Measurements from ENCODE around the gene BAG1. TPM values are rescaled to one million over a fixed set of nuclear protein-coding genes. Genes with fewer than 3 reads are reported as not detected.

BAG1 gene
- total and polyA plus RNA-seq, 3 donors from 2014 or later = 96.6 to 203 (median 147) TPM

DNA sequence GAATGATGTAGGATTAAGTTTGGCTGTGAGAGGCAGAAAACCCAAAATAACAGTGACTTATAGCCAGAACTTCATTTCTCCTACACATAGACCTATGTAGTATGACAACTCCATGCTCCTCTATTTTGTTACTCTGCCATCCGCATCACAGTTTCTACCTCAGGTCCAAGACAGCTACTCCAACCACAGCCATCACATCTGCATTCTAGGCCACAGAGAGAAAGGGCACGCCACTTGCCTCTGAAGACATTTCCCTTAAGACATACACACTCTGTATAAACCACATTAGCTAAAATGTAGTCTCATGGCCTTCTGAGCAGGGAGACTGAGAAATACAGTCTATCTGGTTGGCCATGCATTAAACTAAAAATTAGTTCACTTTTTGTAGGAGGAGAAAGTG is 14.5 kb downstream of the BAG1 start:
- no peak overlapping the region for H3K27ac ChIP-seq
- H3K9me3 ChIP-seq = no peaks in the 10 kb centered on the region
- TF ChIP-seq POLR2A (IDR thresholded peaks at IDR 0.05) = no peak
- TF ChIP-seq, protein P1, sequence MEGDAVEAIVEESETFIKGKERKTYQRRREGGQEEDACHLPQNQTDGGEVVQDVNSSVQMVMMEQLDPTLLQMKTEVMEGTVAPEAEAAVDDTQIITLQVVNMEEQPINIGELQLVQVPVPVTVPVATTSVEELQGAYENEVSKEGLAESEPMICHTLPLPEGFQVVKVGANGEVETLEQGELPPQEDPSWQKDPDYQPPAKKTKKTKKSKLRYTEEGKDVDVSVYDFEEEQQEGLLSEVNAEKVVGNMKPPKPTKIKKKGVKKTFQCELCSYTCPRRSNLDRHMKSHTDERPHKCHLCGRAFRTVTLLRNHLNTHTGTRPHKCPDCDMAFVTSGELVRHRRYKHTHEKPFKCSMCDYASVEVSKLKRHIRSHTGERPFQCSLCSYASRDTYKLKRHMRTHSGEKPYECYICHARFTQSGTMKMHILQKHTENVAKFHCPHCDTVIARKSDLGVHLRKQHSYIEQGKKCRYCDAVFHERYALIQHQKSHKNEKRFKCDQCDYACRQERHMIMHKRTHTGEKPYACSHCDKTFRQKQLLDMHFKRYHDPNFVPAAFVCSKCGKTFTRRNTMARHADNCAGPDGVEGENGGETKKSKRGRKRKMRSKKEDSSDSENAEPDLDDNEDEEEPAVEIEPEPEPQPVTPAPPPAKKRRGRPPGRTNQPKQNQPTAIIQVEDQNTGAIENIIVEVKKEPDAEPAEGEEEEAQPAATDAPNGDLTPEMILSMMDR (IDR thresholded peaks at IDR 0.05) = no peak
- H3K36me3 ChIP-seq (ENCODE audit: low read depth, missing control alignments) = no peaks in the 10 kb centered on the region
- H3K4me1 ChIP-seq = no peaks in the 10 kb centered on the region
- intact Hi-C loops (cut with DNase I; ENCODE audit: low total_unique reads) = no loop called here
- 91 to 98% methylated on average over 2 of the region's 2 CpGs for WGBS, 2 donors
- H3K4me3 ChIP-seq = no peak overlapping the region
- no peak for DNase-seq
- no peaks in the 10 kb centered on the region for H3K27me3 ChIP-seq

DNA sequence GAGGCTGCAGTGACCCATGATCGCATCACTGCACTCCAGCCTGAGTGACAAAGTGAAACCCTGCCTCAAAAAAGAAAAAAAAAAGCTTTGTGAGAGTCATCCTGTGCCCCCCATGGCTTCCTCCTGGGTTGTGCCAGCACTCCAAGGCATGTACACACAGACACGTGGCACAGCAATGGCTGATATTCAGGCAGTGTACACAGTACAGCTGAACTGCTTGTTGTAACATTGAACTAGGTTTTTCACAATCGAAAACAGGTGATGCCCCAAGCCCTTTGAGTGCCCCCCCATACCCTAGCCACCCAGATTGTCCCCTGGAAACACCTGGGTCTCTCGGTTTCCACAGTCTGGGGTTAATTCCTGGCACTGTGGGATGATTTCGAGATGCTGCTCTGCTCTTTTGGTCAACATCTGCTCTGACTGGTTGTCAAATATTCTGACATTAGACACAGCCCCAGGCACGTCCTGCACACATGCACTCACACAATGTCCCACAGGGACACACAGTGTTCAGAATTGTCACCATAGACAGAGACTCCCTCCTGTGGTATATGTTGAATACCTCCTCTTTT is 15.3 kb downstream of the BAG1 start:
- Histone ChIP-seq H3K27ac (no peak overlapping the region), H3K4me3 (no peak overlapping the region), H3K9me3 (no peaks in the 10 kb centered on the region), H3K36me3 (ENCODE audit: low read depth, missing control alignments) (no peaks in the 10 kb centered on the region), H3K27me3 (no peaks in the 10 kb centered on the region), H3K4me1 (no peaks in the 10 kb centered on the region)
- TF ChIP-seq, protein P1 (IDR thresholded peaks at IDR 0.05) = no peak
- no peak for TF ChIP-seq POLR2A (IDR thresholded peaks at IDR 0.05)
- 72 to 85% methylated on average over 6 of the region's 6 CpGs for WGBS, 2 donors
- no peak for DNase-seq
- intact Hi-C loops (cut with DNase I; ENCODE audit: low total_unique reads) = no loop called here

DNA sequence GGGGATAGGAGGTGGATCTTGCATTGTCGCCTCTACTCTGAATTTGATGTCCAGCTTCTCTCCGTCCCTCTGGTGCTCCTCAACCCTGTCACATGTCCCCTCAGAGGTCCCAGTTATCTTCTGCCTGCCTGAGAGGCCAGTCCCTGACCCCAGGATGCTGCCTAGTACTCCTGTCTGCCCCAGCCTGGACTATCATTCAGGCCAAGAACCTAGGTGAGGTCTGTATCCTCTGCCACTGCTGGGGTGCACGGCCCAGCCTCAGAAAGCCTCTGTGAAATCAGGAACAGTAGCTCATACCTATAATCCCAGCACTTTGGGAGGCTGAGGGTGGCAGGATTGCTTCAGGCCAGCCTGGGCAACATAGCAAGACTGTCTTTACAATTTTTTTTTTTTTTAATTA is 15.9 kb downstream of the BAG1 start:
- no peak for TF ChIP-seq POLR2A (IDR thresholded peaks at IDR 0.05)
- TF ChIP-seq, protein P1 (IDR thresholded peaks at IDR 0.05) = no peak
- no peaks in the 10 kb centered on the region for H3K4me1 ChIP-seq
- intact Hi-C loops (cut with DNase I; ENCODE audit: low total_unique reads) = no loop called here
- no peaks in the 10 kb centered on the region for H3K27me3 ChIP-seq
- no peaks in the 10 kb centered on the region for H3K9me3 ChIP-seq
- no peaks in the 10 kb centered on the region for H3K36me3 ChIP-seq (ENCODE audit: low read depth, missing control alignments)
- no peak overlapping the region for H3K27ac ChIP-seq
- no peak overlapping the region for H3K4me3 ChIP-seq
- WGBS, 2 donors = 83 to 98% methylated on average over 3 of the region's 3 CpGs
- no peak for DNase-seq

DNA sequence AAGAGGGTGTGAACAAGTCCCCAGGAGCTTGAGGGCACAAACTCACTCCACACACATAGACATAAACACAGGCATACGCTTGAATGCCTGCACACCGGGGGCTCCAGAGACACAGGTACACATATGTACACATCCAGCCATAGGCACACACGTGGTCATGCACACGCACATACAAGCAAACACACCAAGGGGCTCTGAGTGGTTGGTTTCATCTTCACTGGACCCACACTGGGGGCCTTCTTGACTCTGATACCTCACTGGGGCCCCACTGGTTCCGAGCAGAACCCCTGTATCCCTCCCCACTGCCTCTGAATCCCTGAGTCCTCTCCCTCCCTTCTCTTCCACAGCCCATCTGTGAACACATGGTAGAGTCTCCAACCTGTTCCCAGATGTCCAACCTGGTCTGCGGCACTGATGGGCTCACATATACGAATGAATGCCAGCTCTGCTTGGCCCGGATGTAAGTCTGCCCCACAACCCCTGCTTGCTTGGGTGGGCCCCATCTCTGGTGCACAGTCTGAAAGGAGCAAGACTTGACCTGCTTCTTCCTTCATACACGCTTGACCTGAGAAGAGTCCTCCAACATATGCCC is 18.1 kb downstream of the BAG1 start:
- H3K27me3 ChIP-seq = no peaks in the 10 kb centered on the region
- intact Hi-C loops (cut with DNase I; ENCODE audit: low total_unique reads) = no loop called here
- WGBS, 2 donors = 92 to 94% methylated on average over 6 to 9 of the region's 9 CpGs
- TF ChIP-seq POLR2A (IDR thresholded peaks at IDR 0.05) = no peak
- TF ChIP-seq, protein P1 (IDR thresholded peaks at IDR 0.05) = no peak
- no peaks in the 10 kb centered on the region for H3K9me3 ChIP-seq
- DNase-seq = no peak
- H3K36me3 ChIP-seq (ENCODE audit: low read depth, missing control alignments) = no peaks in the 10 kb centered on the region
- no peaks in the 10 kb centered on the region for H3K4me1 ChIP-seq
- H3K4me3 ChIP-seq = no peak overlapping the region
- no peak overlapping the region for H3K27ac ChIP-seq

DNA sequence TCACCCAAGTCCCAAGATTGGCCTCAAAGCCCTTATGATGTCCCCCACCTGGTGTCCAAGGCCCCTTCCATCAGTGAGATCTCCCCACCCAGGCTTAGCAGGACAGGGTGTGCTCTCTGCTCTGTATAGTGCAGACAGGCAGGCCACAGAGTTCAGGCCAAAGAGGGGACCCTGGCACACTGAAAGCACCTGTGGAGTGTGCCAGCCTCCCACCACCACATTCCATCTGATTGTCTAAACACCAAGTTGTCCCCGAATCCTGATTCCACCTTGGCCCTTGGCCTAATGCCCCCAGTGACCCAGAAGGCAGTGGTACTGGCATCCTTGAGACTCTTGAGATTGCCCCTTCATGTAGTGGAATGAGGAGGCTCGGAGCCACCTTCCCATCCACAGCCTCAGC is 19.2 kb downstream of the BAG1 start:
- 78 to 85% methylated on average over 2 of the region's 2 CpGs for WGBS, 2 donors
- H3K27ac ChIP-seq = no peak overlapping the region
- H3K4me3 ChIP-seq = no peak overlapping the region
- DNase-seq = no peak
- no peaks in the 10 kb centered on the region for H3K36me3 ChIP-seq (ENCODE audit: low read depth, missing control alignments)
- no peaks in the 10 kb centered on the region for H3K27me3 ChIP-seq
- no peaks in the 10 kb centered on the region for H3K4me1 ChIP-seq
- H3K9me3 ChIP-seq = no peaks in the 10 kb centered on the region
- intact Hi-C loops (cut with DNase I; ENCODE audit: low total_unique reads) = no loop called here
- no peak for TF ChIP-seq POLR2A (IDR thresholded peaks at IDR 0.05)
- TF ChIP-seq, protein P1 (IDR thresholded peaks at IDR 0.05) = no peak
